Mucosa of stomach (tissue), 1 donor: ENCODE measurements around the gene ELP2.

ENCODE experiments used
- H3K27me3 ChIP-seq: one replicate; pipeline ENCODE4 v1.7.0; 2013; ENCODE audit warnings: mild to moderate bottlenecking, low read length; ENCODE audit not compliant: control insufficient read depth, insufficient read depth
- H3K36me3 ChIP-seq: one replicate; pipeline ENCODE4 v1.7.0; 2013; ENCODE audit warnings: low read length; ENCODE audit not compliant: control insufficient read depth, insufficient read depth
- H3K4me1 ChIP-seq: one replicate; pipeline ENCODE4 v1.7.0; 2013; ENCODE audit warnings: mild to moderate bottlenecking, low read length; ENCODE audit not compliant: control insufficient read depth, insufficient read depth
- H3K4me3 ChIP-seq: one replicate; pipeline ENCODE4 v1.7.0; 2013; ENCODE audit warnings: low read length
- H3K9ac ChIP-seq: one replicate; pipeline ENCODE4 v1.7.0; 2013; ENCODE audit warnings: mild to moderate bottlenecking, low read length, moderate library complexity
- H3K9me3 ChIP-seq: one replicate; pipeline ENCODE4 v1.7.0; 2013; ENCODE audit warnings: mild to moderate bottlenecking, low read length, moderate library complexity; ENCODE audit not compliant: control insufficient read depth
- donor health status: Pancreatic carcinoma.

Gene ELP2

GRCh38 chr18:36217348-36217747, 87.6 kb downstream of the ELP2 start:
- Histone ChIP-seq H3K4me1 (no peaks in the 10 kb centered on the region), H3K9ac (no peak overlapping the region), H3K9me3 (no peaks in the 10 kb centered on the region), H3K4me3 (no peak overlapping the region), H3K36me3 (no peaks in the 10 kb centered on the region), H3K27me3 (no peaks in the 10 kb centered on the region)

DNA sequence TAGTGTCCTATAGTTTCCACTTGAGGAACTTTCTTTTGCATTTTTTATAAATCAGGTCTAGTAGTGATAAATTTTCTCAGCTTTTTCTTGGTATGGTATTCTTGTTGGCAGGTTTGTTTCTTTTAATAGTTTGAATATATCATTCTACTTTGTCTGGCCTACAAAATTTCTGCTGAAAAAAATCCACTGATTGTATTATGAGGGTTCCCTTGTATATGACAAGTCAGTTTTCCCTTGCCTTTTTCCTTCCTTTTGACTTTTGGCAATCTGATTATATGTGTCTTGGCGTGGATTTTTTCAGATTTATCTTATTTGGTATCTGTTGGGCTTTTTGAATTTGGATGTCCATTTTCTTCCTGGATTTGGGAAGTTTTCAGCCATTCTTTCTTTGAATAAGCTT, 99.5 kb downstream of the ELP2 start:
- Histone ChIP-seq H3K4me3 (no peak overlapping the region), H3K9me3 (no peaks in the 10 kb centered on the region), H3K4me1 (no peaks in the 10 kb centered on the region), H3K9ac (no peak overlapping the region), H3K27me3 (no peaks in the 10 kb centered on the region), H3K36me3 (no peaks in the 10 kb centered on the region)
